OCI-LY3 (cell line): ENCODE results near the gene SYNCRIP.

Experiments used
- H2AFZ ChIP-seq: fragments of 200-600, 300-600 bp; shearing (Covaris generic); 2 replicates; pipeline ENCODE4 v1.6.0; 2014; ENCODE audit warnings: antibody characterized with exemption, low read depth, low read length
- H3K27ac ChIP-seq: fragments of 200-600, 300-600 bp; sonication (generic); 2 replicates; pipeline ENCODE4 v1.5.1; 2014; ENCODE audit warnings: mild to moderate bottlenecking, low read length, moderate library complexity, mixed read lengths
- H3K27me3 ChIP-seq: fragments of 200-600, 300-600 bp; sonication (generic); 2 replicates; pipeline ENCODE4 v1.6.1; 2014; ENCODE audit warnings: low read depth, low read length, mixed read lengths
- H3K36me3 ChIP-seq: fragments of 200-600, 300-600 bp; sonication (generic); replicated peaks from 2 replicates; pipeline ENCODE3; 2014; ENCODE audit warnings: low read depth, low read length, mixed read lengths
- H3K4me1 ChIP-seq: fragments of 300-600, 200-600 bp; sonication (generic); 2 replicates; pipeline ENCODE4 v1.6.1; 2014; ENCODE audit warnings: low read length, mixed read lengths
- H3K4me2 ChIP-seq: fragments of 200-600, 300-600 bp; sonication (generic); 2 replicates; pipeline ENCODE4 v1.6.1; 2014; ENCODE audit warnings: low read length, mixed read lengths
- H3K4me3 ChIP-seq: fragments of 300-600, 200-600 bp; sonication (generic); 2 replicates; pipeline ENCODE4 v1.5.1; 2014; ENCODE audit warnings: antibody characterized with exemption, mild to moderate bottlenecking, low read length, moderate library complexity
- H3K79me2 ChIP-seq: fragments of 300-600, 200-600 bp; shearing (Covaris generic); 2 replicates; pipeline ENCODE4 v1.6.1; 2014; ENCODE audit warnings: mild to moderate bottlenecking, low read length, mixed read lengths
- H3K9ac ChIP-seq: fragments of 300-600, 200-600 bp; shearing (Covaris generic); 2 replicates; pipeline ENCODE4 v1.6.0; 2014; ENCODE audit warnings: mild to moderate bottlenecking, low read length, moderate library complexity
- H3K9me3 ChIP-seq: fragments of 200-600, 300-600 bp; shearing (Covaris generic); 2 replicates; pipeline ENCODE4 v1.6.1; 2014; ENCODE audit warnings: low read length, mixed read lengths; ENCODE audit not compliant: insufficient read depth
- H4K20me1 ChIP-seq: fragments of 200-600, 300-600 bp; sonication (generic); 2 replicates; pipeline ENCODE4 v1.6.1; 2016; ENCODE audit warnings: low read length, mixed read lengths; ENCODE audit not compliant: insufficient read depth
- CTCF ChIP-seq: fragments of 200-600, 300-600 bp; sonication (generic); IDR thresholded peaks from 2 replicates; pipeline ENCODE4 v1.5.1; 2014; ENCODE audit warnings: antibody characterized with exemption, low read length, low read depth
- EZH2phosphoT487 ChIP-seq: fragments of 200-600 bp; shearing (Covaris generic); IDR thresholded peaks from 2 replicates; pipeline ENCODE4 v1.6.1; 2018; ENCODE audit warnings: antibody characterized with exemption, mixed run types, low read depth

Gene SYNCRIP

GRCh38 chr6:85642774-85643536 is at the start of gene SYNCRIP:
Gene SYNCRIP (minus strand): TSS chr6:85642886. CDS start chr6:85641439, 1,447 bp downstream.
- Histone ChIP-seq H3K9me3 (no peaks in the 10 kb centered on the region), H3K79me2 (peaks cover 52% of the 10 kb centered on the region), H2AFZ (0 out of 2 replicates have a peak within 1 kb of the TSS, but pooled peaks have one; percentile 0), H3K4me1 (peaks cover 24% of the 10 kb centered on the region), H3K4me2 (peak within 1 kb of the TSS; percentile 86), H3K27ac (peak within 1 kb of the TSS; percentile 98), H3K36me3 (peaks cover 36% of the 10 kb centered on the region), H4K20me1 (peaks cover 40% of the 10 kb centered on the region), H3K27me3 (no peaks in the 10 kb centered on the region), H3K9ac (peak within 1 kb of the TSS; percentile 100), H3K4me3 (peak within 1 kb of the TSS; percentile 100)
- no peak for TF ChIP-seq CTCF
- no peak for TF ChIP-seq EZH2phosphoT487

GRCh38 chr6:85691478-85691877 is 48.8 kb upstream of the SYNCRIP start:
- Histone ChIP-seq H2AFZ (no peak overlapping the region), H3K9ac (no peak overlapping the region), H3K27ac (no peak overlapping the region), H3K27me3 (no peaks in the 10 kb centered on the region), H3K9me3 (no peaks in the 10 kb centered on the region), H3K4me2 (no peak overlapping the region), H4K20me1 (no peaks in the 10 kb centered on the region), H3K79me2 (no peaks in the 10 kb centered on the region), H3K36me3 (no peaks in the 10 kb centered on the region), H3K4me3 (no peak overlapping the region), H3K4me1 (no peaks in the 10 kb centered on the region)
- no peak for TF ChIP-seq EZH2phosphoT487
- TF ChIP-seq CTCF = no peak

- no peak overlapping the region for H3K27ac ChIP-seq
- H3K27me3 ChIP-seq = no peaks in the 10 kb centered on the region
- no peaks in the 10 kb centered on the region for H4K20me1 ChIP-seq
- no peaks in the 10 kb centered on the region for H3K79me2 ChIP-seq
- TF ChIP-seq CTCF (no peak), EZH2phosphoT487 (no peak)
- no peaks in the 10 kb centered on the region for H3K36me3 ChIP-seq
- H3K9ac ChIP-seq = no peak overlapping the region
- no peak overlapping the region for H2AFZ ChIP-seq
- H3K4me1 ChIP-seq = peaks cover 10% of the 10 kb centered on the region
- H3K9me3 ChIP-seq = no peaks in the 10 kb centered on the region
- H3K4me3 ChIP-seq = no peak overlapping the region
- no peak overlapping the region for H3K4me2 ChIP-seq
Observed at GRCh38 chr6:85690071-85690470, 47.4 kb upstream of the SYNCRIP start.

GRCh38 chr6:85685713-85686112 is 43.0 kb upstream of the SYNCRIP start:
- Histone ChIP-seq H3K9me3 (no peaks in the 10 kb centered on the region), H3K27me3 (no peaks in the 10 kb centered on the region), H3K4me2 (peak overlapping the region; percentile 40), H3K27ac (no peak overlapping the region), H4K20me1 (no peaks in the 10 kb centered on the region), H3K79me2 (no peaks in the 10 kb centered on the region), H3K4me3 (peak overlapping the region; percentile 33; the same call in 1 of the 2 replicates), H2AFZ (no peak overlapping the region), H3K9ac (no peak overlapping the region), H3K36me3 (peaks cover 3% of the 10 kb centered on the region), H3K4me1 (peaks cover 10% of the 10 kb centered on the region)
- TF ChIP-seq CTCF (no peak), EZH2phosphoT487 (no peak)
